ENCODE data around the gene ASTN1.

The ASTN1 gene

DNA sequence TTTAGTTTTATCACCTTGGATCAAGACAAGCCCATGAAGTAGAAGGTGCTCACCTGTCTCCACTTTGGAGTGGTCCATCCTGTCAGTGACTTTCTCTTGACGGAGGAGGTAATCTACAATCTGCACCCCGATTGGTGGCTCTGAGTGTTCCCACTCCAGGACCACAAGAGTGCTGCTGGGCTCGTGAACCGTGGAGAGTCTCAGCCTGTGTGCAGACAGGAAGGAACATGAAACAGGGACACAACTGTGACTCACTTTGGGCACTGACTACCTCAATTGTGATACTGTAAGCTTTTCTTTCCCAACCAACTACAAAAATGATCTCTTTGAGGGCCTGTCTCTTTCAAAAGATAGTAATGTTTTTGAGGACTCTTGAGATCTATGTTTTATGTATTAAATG is 280.2 kb downstream of the ASTN1 start:
- no peak for DNase-seq (ENCODE audit: low read depth in 1 of 2, low spot score in 1 of 2)

- no peak for DNase-seq (ENCODE audit: low read depth in 1 of 2, low spot score in 1 of 2)
Measured at GRCh38 chr1:176880955-176881595, 283.4 kb downstream of the ASTN1 start.

DNA sequence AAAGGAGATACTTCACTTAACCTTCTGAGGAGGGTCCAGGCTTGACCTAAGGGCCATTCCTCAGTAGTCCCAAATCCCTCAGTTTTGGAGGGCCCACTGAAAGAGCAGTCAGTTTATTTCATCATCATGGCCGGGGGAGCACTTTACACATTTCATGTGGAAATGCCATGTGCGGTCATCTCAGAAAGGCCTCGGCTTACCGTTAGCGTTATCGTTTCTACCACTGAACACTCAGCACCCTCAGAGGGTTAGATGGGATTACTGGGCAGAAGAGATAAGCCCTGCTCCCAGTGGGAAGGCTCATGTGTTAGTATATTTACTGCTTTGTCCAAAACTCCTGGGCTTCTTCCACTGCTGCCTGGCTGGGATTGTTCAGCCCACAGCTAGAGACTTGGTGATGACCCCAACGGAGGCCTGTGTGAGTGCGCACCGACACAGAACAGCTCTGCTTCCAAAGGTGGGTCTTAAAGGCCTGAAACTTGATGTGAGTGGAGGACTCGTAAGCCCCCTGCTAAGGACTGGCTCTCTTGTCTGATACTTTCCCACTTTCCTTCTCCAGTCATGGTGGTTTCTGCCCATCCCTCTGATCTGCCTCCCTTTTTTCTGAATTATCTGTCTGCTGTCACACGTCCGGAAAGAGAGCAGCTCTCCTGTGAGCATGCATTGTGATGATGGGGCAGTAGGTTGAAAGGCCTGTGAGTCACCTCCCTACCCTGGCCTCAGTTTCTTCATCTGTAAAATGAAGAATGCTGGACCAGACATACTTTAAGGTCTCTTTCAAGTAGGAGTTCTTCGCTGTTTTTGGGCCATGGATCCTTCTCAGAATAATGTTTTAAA is 284.5 kb downstream of the ASTN1 start:
- DNase-seq (ENCODE audit: low read depth in 1 of 2, low spot score in 1 of 2): no peak

DNA sequence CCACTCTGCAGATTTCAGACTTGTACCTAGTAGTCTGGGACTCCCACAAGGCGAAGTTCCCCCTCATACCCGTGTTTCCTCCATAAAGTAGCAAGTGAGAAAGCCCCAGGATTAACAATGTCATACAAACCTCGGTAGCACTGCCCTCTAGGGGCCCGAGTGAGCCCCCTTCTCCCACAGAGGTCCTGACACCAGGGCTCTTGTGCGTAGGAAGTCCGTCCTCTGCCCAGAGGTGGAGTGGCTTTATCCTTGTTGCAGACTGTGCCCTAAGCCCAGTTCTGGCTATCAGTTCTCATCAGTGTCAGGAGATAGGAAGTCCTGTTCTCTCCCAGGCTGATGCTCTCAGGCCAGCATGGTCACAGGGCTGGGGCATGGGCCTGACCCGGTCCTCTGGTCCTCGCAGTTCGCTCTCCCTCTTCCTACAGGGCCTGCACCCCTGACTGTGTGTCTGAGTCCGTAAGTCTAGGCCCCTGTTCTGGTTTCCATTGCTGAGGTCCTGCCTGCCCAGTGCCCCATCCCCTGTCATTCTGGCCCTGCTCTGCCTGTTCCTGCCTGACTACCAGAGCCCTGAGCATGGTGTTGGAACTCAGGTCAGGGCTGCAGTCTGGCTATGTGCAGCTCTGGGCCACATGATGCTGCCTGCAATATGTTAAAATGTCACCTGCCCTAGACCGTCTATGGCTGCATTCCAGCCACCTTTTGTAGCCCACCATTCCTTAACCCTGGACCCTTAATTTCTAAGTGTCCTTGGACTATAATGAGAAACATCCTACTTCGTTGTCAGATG is 285.6 kb downstream of the ASTN1 start:
- no peak for DNase-seq (ENCODE audit: low read depth in 1 of 2, low spot score in 1 of 2)

DNA sequence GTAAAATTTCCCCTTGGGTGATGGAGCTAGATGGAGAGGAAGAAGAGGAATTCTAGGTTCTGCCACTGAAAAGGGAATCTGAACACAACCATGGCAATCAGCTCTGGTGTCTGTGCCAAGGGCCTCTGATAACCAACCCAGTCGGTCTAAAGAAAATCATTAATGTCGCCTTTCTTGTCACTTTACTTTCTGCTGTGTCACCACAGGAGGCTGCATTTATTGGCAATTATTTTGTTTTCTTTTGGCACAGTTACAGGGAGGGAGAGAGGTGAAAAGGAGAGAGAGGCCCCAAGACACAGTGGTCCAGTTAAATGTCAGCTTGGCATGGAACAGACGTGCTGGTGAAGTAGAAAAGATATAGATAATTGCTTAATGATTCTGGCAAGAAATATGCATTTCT is 287.0 kb downstream of the ASTN1 start:
- no peak for DNase-seq (ENCODE audit: low read depth in 1 of 2, low spot score in 1 of 2)

- DNase-seq (ENCODE audit: low read depth in 1 of 2, low spot score in 1 of 2): no peak
Measured at GRCh38 chr1:176876966-176877515, 287.5 kb downstream of the ASTN1 start.

DNA sequence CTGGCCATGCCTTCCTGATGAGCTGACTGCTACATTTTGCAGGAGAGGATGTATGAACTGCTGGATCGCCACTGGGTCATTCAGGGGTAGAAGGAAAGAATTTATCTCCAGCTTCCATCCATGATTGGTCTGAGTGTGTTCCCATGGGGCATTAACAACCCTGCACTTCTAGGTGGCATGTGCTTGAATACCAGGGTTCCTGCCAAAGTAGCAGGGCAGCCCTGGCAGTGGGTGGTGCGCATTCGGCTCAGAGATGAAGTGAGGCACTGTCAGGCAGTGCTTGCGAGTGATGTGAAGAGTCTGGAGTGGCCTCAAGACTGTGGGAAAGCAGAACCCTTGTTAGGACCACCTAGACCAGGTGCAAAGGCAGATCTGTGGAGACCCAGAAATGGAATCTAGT is 294.9 kb downstream of the ASTN1 start:
- DNase-seq (ENCODE audit: low read depth in 1 of 2, low spot score in 1 of 2): no peak

GRCh38 chr1:176866011-176866714 is 298.3 kb downstream of the ASTN1 start:
- DNase-seq (ENCODE audit: low read depth in 1 of 2, low spot score in 1 of 2): no peak

DNA sequence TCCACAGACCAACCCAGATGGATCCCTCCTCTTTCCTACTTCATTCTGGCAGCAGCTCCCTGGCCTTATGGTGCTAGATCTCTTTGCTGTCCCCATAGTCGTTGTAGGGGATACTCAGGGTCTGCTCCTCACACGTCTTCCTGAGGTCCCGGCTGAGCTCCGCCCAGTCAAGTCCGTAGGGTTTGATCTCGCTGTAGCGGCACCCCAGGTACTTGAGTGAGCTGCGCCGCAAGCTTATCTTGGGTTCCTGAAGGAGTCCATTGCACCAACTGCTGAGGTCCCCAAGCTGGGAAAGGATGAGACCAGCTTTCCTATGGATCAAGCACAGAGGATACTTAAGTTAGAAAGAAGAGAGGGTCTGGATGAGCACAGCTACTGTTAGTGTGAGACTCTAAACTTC is 300.3 kb downstream of the ASTN1 start:
- no peak for DNase-seq (ENCODE audit: low read depth in 1 of 2, low spot score in 1 of 2)

- no peak for DNase-seq (ENCODE audit: low read depth in 1 of 2, low spot score in 1 of 2)
Measured at GRCh38 chr1:176863613-176864012, 300.9 kb downstream of the ASTN1 start.

DNA sequence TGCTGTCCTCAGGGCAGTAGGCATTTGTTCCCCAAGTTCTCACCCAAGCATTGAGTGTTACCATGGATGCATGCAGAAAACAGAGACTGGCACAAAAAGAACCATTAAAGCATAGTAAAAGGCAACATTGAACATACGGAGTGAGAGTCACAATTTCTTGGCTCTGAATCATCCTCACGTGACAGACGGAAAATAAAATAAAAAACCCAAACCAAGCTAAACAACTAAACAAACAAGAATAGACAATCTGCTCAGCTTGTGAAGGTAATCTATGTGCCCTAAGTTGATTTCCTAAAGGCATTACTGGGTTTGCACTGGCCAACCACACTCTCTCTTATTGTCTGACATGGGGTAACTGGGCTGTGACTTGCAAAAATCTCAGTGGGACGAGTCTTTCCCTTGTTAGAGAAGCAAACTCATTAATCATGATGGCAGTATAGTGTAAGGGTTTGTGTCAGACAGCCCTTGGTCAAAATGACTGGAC is 306.0 kb downstream of the ASTN1 start:
- DNase-seq (ENCODE audit: low read depth in 1 of 2, low spot score in 1 of 2): no peak

GRCh38 chr1:176857632-176858031 is 306.9 kb downstream of the ASTN1 start:
- DNase-seq (ENCODE audit: low read depth in 1 of 2, low spot score in 1 of 2): no peak

DNA sequence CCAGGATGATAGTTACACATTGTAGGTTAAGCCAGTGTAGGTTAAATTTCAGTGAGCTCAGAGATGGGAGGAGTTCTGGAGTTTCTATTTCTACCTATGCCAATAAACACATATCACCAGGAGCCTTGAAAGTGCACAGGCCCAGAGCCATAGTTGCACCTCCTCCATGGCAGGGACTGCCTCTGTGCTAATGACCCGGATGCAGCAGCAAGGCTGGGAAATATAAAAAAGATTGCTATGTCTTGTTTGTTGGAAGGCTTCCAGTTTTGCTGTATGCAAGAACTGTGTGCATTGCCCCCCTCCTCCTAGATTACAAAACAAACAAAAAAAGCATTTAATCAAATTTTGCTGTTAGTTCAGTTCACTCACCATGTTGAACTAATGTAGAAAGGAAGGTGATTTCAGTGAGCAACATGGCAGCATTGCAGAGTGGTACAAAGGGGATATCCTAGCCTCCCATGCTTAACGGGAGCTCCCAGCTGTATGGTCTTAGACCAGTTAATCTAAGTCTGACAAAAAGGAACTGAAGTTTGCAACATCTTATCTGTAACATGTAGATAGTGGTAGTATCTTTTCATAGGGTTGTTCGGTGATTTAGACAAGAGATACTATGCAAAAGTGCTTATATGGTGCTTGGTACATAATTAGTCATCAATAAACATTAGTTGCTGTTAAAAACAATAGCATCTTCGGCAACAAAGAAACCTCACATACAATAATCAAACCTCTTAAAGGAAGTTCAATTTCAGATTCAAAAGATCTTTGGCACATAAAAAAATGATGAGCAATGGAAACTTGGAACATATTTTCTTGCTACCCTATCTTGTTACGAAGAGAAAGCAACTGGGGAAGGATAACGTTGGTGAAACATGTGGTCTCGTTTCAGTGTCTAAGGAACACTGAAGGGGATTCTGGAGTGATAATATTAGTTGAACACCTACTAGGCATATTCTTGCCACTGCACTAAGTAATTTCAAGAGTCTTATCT is 309.5 kb downstream of the ASTN1 start:
- DNase-seq (ENCODE audit: low read depth in 1 of 2, low spot score in 1 of 2): no peak

- no peak for DNase-seq (ENCODE audit: low read depth in 1 of 2, low spot score in 1 of 2)
Measured at GRCh38 chr1:176854121-176854520, 310.4 kb downstream of the ASTN1 start.

- no peak for DNase-seq (ENCODE audit: low read depth in 1 of 2, low spot score in 1 of 2)
Measured at GRCh38 chr1:176853503-176853902, 311.0 kb downstream of the ASTN1 start.

DNA sequence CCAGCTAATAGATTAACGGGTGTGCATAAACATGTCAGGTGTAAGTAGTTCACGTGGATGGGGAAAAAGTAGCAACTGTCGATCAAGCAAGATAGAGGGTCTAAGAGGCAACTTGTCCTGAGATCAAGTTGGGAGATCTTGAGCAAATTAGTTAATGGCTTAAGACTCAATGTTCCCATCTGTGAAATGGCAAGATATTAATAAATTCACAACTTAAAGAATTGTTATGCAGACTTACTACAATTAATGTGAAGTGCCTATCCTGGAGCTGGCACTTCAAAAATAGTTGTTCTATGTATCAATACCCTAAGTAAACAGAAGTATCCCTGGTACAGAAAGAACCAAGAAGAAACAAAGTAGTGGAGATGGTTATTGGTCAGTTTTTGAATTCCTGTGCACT is 312.4 kb downstream of the ASTN1 start:
- DNase-seq (ENCODE audit: low read depth in 1 of 2, low spot score in 1 of 2): no peak

DNA sequence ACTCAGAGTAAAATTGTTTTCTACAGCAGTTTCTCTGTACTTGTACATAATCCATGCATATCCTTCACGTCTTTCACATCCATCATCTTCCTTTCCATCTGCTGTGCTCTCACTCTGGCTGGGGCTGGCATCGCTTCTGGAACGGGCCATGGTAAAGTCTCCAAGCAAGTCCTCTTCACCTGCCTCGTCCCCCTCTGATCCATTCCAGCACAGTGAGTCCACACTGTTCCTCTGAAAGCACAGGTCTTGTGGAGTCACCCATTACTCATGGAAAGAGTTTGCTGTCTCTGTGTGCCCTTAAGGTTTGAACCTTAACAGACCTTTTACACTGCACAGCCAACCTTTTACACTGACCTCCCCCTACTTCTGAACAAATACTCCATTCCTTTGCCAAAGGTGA is 313.6 kb downstream of the ASTN1 start:
- no peak for DNase-seq (ENCODE audit: low read depth in 1 of 2, low spot score in 1 of 2)

- DNase-seq (ENCODE audit: low read depth in 1 of 2, low spot score in 1 of 2): no peak
Measured at GRCh38 chr1:176849281-176849680, 315.2 kb downstream of the ASTN1 start.

- DNase-seq (ENCODE audit: low read depth in 1 of 2, low spot score in 1 of 2): no peak
Measured at GRCh38 chr1:176847052-176847451, 317.5 kb downstream of the ASTN1 start.
